Stimulated activated CD8-positive, alpha-beta memory T cell treated with anti-CD3 and anti-CD28 coated beads, Interleukin-15, amount 100 ng/mL, for 24 hours (primary cell): ENCODE results near the gene NFYC.

Experiments
- DNase-seq: peaks from one replicate; pipeline ENCODE4 v3.0.0-alpha.2; 2020; ENCODE audit warnings: low read depth

NFYC gene

GRCh38 chr1:40783001-40783905 is 91.7 kb downstream of the NFYC start, which contains the start of gene KCNQ4:
TSS of gene KCNQ4 (plus strand) at chr1:40783787. CDS start at chr1:40784094, 307 bp downstream.
- no peak for DNase-seq

GRCh38 chr1:40784141-40784770 is 92.8 kb downstream of the NFYC start:
- no peak for DNase-seq

- DNase-seq, result no peak
Measured at GRCh38 chr1:40784771-40785151, 93.3 kb downstream of the NFYC start.

- DNase-seq, result no peak
Measured at GRCh38 chr1:40785446-40785845, 93.9 kb downstream of the NFYC start.

- DNase-seq, result no peak
Measured at GRCh38 chr1:40786171-40786994, 94.9 kb downstream of the NFYC start.

- DNase-seq, result no peak
Measured at GRCh38 chr1:40786995-40787705, 95.6 kb downstream of the NFYC start.

GRCh38 chr1:40787737-40788560 is 96.4 kb downstream of the NFYC start:
- no peak for DNase-seq

GRCh38 chr1:40788561-40789341 is 97.2 kb downstream of the NFYC start:
- no peak for DNase-seq

GRCh38 chr1:40789342-40789598 is 97.8 kb downstream of the NFYC start:
- DNase-seq, result no peak

- DNase-seq, result no peak
Measured at GRCh38 chr1:40789661-40790430, 98.3 kb downstream of the NFYC start.

- DNase-seq, result no peak
Measured at GRCh38 chr1:40792036-40792435, 100.5 kb downstream of the NFYC start.

GRCh38 chr1:40793617-40794016 is 102.1 kb downstream of the NFYC start:
- no peak for DNase-seq

GRCh38 chr1:40794048-40794447 is 102.5 kb downstream of the NFYC start:
- DNase-seq, result no peak

- no peak for DNase-seq
Measured at GRCh38 chr1:40794974-40795715, 103.6 kb downstream of the NFYC start.

- DNase-seq, result no peak
Measured at GRCh38 chr1:40795811-40796586, 104.5 kb downstream of the NFYC start.

GRCh38 chr1:40796939-40797667 is 105.6 kb downstream of the NFYC start:
- no peak for DNase-seq

- no peak for DNase-seq
Measured at GRCh38 chr1:40797668-40798010, 106.1 kb downstream of the NFYC start.
